SIG-M5 (cell line): ENCODE measurements around the gene SHISA4.

Experiments used
- DNase-seq: peaks from one replicate; lab custom pipeline; 2025; lab: John Stamatoyannopoulos, UW

Gene SHISA4

DNA sequence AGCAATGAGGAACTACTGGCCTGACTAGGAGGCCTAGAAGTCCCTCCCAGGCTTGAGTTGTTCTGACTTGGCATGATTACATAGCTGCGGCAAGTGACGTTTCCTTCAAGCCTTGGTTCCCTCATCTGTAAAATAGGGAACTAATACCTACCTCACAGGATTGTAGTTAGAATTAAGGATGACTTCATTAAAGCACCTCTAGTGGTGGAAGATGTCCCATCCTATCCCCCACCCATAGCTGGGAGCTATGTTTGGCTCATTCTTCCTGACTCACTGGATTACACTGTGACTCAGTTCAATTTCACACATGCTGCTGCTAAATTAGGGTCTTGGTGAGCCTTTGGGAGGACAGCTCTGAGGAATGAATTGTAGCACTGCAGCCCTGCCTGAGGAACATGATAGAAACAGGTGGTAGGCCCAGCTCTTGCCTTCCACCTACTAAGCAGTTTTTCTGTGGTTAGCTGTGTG is 6.0 kb upstream of the SHISA4 start:
- DNase-seq: peak; percentile 99

DNA sequence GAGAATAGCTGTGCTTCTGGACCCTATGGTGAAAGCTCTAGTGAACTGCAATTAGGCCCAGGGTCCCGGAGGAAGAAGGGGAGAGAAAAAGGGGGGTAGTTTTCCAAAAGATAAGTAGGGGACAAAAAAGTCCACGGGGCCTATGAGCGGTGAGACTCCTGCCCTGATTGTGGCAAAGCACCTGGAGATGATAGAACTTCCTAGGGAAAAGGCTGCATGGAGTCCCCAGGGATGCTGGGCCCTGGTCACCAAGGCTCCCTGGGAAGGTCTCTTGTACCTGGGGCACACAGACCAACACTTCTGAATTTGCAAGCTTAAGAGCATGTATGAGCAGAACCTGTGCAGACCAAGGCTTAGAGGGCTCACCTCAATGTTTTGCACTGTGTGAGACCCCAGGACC is 5.4 kb upstream of the SHISA4 start:
- DNase-seq: no peak

DNA sequence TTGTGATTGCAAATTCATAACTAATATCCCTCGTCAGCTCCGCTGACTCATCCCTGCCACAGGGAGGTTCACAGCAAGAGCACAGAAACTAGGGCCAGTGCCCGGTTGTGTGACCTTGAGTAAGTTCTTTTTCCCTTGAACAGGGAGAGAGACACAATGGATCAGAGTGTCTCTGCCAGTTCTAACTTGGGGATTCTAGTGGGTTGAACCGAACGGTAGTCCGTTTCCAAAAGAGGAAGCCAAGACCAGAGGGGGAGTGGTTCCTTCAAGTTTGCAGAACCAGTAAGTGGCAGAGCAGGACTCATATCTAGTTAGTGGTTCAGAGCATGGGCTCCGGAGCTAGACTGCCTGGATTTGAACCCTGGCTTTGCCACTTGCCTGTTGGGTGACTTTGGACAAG is 4.9 kb upstream of the SHISA4 start:
- DNase-seq: peak; percentile 45

DNA sequence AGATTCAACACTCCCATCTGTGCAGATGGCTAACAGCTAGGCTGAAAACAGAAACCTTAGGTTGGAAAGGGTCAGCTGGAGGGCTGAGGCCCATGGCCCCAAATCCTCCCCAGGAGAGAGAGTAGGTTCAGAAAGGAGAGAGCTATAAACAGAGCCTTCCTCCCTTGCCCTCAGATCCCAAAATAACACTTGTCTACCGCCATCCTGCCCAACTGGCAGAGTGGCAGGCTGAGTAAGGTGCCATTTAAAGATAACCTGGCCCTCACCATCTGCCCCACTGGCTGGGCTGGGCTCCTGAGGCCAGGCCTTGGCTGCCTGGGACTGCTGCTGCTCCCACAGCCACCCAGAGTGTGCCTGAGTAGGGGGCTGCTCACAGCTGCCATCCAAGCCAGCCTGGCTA is 4.3 kb upstream of the SHISA4 start:
- DNase-seq: no peak

DNA sequence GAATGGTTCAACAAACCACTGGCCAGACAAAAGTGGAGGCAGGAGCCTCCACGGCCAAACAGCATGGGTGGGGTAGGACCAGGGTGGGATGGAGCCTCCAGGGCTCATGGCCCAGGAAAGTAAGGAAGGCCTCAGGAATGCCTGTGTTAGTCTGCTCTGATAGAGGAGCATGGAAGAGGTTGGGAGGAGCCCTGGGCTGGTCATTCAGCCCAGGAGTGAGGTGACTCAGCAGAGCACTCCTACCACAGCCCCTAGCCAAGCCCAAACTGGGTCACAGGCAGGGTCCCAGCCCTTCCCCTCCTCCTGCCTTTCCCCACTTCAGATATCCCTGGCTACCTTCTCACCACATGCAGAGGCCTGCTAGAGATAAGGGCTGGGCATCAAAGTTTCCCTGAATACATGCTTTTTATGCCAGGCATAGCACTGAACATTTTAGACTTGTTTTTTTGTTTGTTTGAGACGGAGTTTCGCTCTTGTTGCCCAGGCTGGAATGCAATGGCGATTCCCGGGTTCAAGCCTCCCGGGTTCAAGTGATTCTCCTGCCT is 3.1 kb upstream of the SHISA4 start:
- DNase-seq: no peak

DNA sequence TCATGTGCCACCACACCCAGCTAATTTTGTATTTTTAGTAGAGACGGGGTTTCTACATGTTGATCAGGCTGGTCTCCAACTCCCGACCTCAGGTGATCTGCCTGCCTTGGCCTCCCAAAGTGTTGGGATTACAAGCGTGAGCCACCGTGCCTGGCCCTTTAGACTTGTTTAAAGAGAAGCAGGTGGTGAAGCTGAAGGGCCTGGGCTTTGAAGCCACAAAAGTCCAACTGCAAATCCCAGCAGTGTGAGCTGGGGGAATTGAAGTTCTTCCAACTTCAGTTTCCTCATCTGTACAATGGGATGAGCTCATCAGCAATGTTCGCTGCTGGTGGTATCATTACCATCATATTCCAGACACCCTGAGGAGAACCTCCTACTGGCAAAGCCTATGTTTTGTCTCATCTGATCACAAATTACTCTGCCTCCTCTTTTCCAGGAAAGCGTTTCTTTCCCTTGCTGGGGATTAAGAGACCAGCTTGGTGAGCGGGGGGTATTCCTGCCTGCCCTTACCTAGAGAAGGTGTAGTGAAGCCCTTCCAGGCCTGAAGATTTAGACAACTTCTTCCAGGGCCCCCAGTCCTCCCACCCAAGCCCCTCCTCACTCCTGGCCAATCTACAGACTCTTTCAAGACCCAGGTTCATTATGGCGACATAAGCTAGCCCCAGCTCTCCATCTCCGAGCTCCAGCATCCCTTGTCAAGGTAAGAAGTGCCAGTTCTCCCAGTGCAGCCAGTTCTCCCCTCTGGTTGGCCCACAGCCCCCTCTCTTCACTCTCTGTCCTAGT is 2.4 kb upstream of the SHISA4 start:
- DNase-seq: no peak

DNA sequence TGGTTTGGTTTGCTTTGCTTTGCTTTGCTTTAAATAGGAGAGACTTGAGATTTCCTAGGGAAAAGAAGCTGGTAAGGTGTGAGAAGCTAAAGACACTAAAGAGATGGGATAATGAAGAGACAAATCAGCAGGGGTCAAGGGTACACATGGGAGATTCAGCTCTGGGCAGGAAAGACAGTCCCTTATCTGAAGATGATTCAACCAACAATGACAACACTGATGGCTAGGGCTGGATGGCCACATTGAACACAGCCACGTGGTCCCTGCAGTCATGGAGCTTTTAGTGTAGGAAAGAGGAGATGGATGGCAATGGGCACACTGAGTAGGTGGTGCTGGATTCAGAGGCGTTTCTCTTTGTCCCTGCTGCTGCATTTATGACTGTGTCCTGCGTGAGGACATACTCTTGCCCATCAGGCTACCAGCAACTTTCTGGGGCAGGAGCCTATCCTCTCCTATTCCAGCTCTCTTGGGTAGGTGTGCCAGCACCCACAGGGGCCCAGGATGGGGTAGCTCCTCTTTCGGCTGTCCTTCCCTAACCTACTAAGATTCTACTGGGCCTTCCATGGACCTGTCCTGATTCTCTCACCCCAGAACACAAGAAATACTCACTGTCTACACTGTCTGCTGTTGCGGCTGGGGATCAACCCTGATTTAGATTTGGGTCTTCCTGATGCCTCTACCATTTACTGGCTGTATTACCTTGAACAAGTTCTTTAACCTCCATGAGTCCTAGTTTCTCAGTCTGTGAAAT is 1.4 kb upstream of the SHISA4 start:
- DNase-seq: no peak

DNA sequence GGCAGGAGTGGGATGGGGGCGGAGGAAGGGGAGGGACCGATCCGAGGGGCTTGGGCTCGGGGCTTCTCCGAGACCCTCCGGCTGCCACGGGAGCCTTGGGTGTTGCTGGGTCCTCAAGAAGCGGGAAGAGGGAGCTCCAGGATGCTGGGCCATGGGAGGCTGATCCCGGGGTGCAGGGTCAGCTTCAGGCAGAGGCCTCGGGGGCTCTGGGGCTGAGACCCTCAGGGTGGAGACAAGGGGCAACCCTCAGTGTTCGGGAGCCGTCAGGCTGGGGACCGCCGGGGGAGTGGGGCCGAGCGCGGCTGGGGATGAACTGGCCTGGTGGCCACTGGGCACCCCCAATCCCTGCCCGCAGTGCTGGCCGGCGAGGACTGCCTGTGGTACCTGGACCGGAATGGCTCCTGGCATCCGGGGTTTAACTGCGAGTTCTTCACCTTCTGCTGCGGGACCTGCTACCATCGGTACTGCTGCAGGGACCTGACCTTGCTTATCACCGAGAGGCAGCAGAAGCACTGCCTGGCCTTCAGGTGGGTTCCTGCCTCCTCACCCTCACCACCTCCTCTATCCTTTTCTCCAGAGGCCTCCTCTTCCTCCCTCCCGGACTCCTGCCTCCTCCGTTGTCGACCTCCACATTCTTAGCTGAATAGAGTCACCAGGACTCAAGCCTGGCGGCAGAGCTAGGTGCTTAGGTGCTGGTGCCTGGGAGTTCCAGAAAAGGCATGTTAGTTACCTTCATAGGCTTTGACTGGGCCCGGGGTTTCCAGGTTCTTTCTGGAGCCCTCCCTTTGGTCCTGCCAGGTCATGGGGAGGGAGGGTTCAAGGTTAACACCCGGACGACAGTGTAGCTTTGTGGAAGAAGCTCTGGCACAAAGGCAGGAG is 631 bp downstream of the SHISA4 start:
- no peak for DNase-seq

DNA sequence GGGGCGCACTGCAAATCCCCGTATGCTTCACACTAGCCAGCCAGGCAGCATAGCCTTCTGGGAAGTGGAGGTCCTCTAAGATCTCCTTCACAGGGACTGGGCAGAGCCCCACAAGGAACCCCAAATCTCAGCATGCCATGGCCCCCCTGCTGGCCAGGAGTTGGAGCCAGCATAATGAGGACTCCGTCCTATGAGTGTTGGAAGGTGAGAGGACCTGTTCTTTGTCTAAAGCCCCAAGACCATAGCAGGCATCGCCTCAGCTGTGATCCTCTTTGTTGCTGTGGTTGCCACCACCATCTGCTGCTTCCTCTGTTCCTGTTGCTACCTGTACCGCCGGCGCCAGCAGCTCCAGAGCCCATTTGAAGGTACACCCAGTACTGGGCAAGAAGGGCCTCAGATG is 1.5 kb downstream of the SHISA4 start:
- DNase-seq: no peak

DNA sequence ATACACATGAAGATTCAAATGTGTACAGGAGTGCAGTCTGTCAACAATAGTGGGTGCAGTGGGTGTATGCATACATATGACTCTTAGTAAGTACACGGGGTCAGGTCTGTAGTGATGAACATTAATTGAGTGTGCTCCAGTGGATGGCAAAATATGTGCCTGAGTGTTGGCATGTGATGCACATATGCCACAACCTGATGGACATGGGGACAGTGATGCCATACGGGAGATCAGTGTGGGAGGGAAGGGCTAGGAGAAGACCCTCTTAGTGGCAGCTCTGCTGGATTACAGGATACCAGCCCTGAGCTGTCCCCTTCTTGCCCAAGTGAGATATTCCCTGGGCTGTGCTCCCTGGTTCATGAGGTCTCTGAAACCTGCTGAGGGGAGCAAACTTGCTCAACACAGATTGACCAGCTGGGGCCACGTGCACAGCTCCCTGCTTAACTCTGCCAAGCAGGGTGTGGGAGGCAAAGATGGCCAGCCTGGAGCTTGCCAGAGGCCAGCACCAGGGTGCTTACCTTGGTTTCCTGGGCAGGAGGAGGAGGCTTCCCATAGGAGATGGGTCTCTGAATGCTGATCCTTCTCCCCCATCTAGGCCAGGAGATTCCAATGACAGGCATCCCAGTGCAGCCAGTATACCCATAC is 2.2 kb downstream of the SHISA4 start:
- no peak for DNase-seq

DNA sequence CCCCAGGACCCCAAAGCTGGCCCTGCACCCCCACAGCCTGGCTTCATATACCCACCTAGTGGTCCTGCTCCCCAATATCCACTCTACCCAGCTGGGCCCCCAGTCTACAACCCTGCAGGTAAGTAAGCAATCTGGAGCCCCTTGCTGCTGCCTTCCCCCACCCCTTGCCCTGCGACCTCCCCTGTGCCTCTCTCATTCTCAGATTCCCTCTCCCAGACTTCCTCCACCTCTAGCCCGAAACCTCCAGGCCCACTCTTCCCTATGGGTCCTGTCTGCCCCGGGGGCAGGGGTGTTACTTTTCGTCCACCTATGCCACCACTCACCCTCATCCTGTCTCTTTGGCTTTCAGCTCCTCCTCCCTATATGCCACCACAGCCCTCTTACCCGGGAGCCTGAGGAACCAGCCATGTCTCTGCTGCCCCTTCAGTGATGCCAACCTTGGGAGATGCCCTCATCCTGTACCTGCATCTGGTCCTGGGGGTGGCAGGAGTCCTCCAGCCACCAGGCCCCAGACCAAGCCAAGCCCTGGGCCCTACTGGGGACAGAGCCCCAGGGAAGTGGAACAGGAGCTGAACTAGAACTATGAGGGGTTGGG is 2.9 kb downstream of the SHISA4 start:
- no peak for DNase-seq

DNA sequence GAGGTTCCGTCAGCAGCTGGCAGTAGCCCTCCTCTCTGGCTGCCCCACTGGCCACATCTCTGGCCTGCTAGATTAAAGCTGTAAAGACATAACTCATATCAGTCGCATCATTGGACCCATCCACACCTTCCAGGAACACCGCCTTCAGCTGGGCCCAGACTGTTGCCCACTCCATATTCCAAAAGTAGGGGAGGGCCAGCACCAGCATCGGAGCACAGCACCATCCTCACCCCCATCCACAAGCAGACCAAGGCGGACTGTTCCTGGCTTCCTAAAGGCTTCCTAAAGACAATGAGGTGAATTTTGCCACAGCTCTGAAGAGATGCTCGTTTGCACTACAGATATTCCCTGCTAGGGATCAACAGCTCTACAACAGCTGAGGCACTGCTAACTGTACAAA is 3.5 kb downstream of the SHISA4 start:
- no peak for DNase-seq

DNA sequence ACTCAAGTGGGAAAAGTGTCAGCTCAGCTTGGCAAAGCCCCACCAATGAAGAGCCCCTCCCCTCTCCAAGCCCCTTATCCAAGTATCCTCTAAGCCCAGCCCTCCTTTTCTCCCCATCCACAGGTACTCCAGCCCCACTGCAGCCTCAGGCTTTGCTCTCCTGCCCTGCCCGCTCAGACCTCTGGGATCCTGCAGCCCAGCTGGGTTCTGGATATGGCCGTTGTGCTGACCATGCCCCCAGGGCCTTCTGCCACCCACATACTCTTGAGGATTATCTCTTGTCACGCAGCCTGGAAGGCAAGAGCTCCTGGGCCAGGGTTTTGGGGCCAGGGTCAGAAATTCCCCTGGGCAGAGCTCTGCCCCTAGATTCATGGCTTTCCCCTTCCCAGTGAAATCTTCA is 4.7 kb downstream of the SHISA4 start:
- no peak for DNase-seq

DNA sequence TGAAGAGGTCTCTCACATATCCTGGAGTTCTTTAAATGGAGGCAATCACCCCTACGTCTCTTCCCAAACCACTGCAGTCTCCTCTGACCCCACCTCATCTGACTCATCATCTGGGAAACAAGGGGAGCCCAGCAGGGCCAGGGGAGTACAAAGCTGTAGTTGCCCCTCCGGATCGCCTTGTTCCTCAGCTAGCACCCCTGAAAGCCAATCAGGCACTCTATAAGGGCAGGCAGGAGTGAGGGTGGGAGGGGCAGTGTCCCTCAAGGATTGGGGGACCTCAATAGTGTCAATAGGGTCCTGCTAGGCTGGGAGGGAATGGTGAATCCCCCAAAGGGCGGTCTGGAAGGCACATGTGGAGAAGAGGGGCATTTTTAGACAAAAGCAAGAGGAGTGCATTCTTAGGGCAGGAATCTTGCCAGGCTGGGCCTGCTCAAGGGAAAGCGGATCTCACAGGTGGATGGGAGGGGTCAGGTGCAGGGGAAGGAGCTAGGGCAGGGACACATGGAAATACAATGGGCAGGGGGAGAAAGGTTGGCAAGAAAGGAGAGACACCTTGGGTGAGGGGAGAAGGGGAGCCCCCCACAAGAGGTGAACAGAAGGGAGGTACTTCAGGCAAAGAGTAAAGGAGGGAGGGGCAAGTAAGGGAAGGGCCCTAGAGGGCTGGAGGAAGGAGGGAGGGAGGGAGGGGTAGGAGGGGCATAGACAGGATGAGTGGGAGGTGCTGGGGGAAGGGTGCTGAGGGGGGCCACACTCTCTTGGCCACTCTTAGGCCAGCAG is 5.8 kb downstream of the SHISA4 start:
- no peak for DNase-seq

DNA sequence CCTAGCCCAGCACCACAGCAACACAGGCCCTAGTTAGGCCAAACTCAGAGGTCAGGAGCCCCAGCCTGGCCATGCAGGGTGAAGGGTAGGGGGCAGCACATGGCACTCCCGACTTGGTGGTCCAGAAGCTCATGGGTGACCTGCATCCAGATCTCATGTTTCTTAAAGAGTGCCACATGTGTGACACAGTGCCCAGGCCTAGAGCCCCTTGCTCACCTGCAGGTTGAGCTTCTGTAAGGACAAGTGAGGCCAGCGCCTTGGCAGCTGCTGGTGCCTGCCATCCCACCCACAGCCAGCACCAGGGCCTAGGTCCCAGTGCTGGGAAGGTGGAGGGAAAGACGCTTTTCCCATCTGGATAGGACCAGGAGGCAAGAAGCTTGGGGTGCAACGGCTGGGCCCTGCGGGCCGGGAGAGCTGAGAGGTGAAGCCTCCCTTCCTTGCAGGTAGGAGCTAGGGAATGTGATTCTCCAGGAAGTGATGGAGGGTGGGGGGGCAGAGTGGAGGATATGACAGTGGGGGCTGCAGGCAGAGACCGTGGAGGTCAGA is 6.5 kb downstream of the SHISA4 start:
- DNase-seq: no peak

DNA sequence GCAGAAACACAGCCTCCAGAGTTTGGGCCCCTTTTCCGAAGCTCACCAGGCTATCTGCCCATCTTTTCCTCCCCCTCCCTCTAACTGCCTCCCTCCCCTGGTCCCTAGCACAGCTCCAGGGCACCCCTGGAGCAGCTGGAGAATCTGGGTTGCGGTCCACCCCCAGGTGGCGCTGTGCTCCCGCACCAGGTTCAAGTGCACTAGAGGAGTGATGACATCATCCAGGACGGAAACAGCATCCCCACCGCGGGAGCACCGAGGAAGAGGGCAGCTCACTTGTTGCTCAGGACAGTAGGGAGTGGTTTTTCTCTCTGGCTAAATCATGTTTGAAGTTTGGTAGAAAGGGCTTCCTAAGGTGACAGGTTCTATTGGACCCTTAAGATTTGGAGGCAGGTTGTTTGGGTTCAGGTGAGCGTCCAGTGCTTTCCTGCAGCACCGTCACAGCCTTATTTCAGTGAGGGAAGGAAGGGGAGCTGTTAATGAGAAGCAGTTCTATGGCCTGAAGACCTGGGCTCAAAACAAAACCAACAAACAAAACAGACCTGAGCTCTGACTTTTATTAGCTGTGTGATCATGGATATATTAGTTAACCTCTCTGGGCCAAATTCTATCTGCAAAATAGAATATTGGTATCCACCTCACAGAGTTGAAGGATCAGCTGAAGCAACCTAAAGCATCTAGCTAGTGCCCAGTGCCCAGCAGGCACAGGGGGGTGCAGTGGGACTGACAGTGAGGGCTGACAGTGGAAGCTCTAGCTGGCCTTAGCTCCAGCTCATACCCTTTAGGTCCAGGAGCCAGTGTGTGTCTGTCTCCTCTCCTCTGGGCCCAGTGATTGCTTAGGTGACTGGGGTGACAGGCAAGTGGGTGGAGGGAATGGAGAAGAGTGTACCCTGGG is 7.5 kb downstream of the SHISA4 start:
- DNase-seq: peak; percentile 66

DNA sequence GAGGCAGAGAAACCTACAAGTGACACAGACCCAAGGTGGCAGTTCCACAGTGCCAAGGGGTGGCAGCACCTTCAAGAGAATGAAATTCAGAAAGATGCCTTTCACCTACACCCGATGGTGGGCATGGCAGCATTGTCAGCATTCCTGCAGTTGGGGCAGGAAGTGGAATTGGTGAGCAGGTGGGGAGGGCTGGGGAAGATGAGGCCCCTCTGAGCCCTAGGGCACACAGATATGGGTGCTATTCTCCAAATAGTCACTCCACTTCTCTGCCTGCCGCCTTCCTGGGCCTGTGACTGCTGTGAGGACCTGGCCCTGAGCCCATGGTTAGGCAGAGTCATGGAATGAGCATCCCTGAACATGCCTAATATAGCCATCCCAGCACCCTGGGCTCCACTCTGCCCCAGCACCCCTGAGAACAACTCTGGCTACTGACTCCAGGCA is 8.3 kb downstream of the SHISA4 start:
- DNase-seq: no peak

DNA sequence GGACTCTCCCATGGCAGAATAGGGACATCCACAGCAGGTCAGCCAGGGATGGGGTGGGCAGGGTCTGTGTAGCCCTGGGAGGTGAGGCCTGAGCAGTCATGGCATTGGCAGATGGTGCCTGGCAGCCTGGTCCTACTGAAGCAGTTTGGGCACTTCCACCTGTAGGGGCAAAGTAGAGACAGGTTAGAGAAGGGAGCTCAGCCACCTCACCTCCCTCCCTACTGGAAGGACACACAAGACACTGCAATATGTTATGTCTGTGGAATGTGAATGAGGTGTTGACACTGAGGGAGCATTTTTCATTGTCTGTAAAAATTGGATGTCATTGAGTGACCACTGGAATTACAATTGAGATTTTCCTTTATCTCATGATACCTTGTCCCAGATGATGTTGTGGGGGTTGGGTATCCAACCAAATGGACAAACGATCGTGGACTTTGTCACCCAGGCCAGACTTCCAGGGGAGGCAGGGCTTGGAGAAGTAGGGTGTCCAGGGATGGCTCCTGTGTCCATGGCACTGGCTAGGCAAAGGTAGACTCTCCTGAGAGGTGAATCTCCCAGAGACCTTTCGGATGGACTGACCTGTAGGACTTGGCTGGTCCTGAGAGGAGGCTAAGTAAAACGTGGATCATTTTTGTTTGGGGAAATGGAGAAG is 9.7 kb downstream of the SHISA4 start:
- no peak for DNase-seq

DNA sequence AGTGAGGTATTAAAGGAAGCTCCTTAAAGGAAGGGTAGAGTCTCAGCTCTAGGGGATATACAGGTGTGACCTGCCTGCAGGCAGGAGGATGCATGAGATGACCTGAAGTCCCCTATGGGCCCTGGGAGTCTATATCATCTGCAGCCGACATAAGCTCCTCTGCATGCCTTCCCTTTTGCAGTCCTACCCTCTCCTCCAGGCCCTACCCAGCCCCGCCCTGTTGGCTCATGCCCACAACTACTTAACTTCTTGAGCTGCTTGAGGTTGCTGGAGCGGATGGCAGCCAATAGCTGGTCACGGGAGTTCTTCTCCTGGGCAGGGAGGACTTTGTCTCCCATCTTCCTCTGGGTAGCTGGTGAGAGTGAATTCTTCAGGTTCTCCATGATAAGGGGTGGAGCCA is 10.3 kb downstream of the SHISA4 start:
- no peak for DNase-seq
